HUES64 (cell line): ENCODE results near the gene POU2F3.
A peak's percentile ranks its signal among the peaks of the same experiment; 100 is the strongest.

Experiments used
- H3K27ac ChIP-seq: 2 replicates; pipeline ENCODE4 v1.7.0; 2013; ENCODE audit warnings: low read depth, low read length, inconsistent platforms
- H3K27me3 ChIP-seq: 2 replicates; pipeline ENCODE4 v1.6.1; 2013; ENCODE audit warnings: mild to moderate bottlenecking, low read length; ENCODE audit not compliant: insufficient read depth
- H3K36me3 ChIP-seq: 2 replicates; pipeline ENCODE4 v1.6.1; 2013; ENCODE audit warnings: mild to moderate bottlenecking, low read length; ENCODE audit not compliant: insufficient read depth
- H3K4me1 ChIP-seq: 2 replicates; pipeline ENCODE4 v1.6.1; 2013; ENCODE audit warnings: mild to moderate bottlenecking, low read length, moderate library complexity; ENCODE audit not compliant: insufficient read depth
- H3K4me3 ChIP-seq: 2 replicates; pipeline ENCODE4 v1.5.1; 2013; ENCODE audit warnings: mild to moderate bottlenecking, low read length, moderate library complexity
- H3K9ac ChIP-seq: 2 replicates; pipeline ENCODE4 v1.6.1; 2013; ENCODE audit warnings: mild to moderate bottlenecking, low read depth, low read length
- H3K9me3 ChIP-seq: 2 replicates; pipeline ENCODE4 v1.6.1; 2013; ENCODE audit warnings: low read depth, low read length; ENCODE audit not compliant: insufficient read depth
- WGBS: fragments of 150-250, 120-280 bp; methylation state at CpG from one replicate; pipeline ENCODE4 v1.1.7; 2013; ENCODE audit warnings: missing lambda C conversion rate; 5-methylcytosine and 5-hydroxymethylcytosine counted together

Gene POU2F3

DNA sequence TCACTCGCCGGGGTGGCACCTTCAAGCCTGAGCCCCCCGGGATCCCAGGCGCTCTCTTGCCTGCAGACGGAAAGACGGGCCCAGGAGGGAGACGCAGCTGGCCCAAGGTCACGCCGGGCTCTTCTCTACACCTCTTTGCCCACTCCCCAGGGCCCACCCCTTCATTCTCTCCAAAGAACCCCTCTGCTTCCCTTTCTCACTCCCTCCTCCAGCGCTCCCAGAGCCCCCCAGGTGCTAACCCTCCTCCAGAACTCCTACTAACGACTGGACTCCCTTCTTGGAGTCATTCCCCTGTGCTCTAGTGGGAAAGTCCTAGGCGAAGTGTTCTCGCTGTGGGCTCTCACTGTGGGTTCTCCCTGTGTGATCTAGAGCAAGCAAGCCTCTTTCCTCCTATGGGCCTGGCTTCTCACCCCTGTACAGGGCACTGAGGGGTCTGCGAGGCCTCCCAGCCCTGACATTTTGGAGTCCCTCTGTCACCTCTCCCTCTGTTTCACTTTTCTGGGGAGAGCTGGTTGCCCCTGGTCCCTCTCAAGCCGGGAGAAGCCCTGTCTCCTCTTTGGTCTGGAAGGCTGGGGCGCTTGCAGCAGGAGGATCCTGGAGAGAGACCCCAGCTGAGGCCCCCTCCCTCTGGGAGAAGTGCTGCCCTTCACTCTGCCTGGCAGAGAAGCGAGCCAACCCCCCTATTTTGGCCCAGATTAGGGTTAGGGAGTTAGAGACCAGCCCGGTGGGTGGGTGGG lies 28.2 kb upstream of the POU2F3 start:
- Histone ChIP-seq H3K9ac (no peak overlapping the region), H3K27me3 (peaks cover 95% of the 10 kb centered on the region), H3K4me1 (peaks cover 17% of the 10 kb centered on the region), H3K36me3 (no peaks in the 10 kb centered on the region), H3K4me3 (peak overlapping the region; percentile 54), H3K27ac (no peak overlapping the region), H3K9me3 (no peaks in the 10 kb centered on the region)
- WGBS, result 4% methylated on average over 18 of the region's 18 CpGs

DNA sequence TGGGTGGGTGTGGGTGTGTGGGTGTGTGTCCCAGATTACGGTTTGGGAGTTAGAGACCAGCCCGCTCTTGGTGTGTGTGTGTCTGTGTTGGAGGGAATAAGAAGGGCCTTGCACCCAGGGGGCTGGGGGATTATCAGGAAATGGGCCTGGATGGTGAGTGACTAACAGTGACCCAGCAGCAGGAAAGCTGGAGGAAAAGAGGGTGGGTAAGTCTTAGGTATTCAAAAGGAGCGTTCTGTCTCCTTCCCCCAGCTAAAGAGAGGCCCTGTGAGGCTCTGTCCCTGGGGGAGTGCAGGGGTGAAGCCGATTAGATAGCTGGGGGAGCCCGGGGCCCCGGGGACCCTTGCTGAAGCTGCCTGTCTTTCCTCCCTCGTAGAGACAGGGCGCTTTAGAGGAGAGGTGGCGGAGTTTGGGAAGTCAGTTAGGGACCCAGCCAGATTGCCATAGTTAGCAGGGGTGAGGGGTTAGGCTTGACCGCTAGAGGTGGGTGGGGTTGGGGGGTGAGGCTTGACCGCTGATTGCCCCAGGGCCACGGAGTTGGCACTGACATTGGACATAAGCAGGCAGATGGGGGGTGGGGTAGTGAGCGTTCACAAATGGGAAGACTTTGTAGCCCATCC lies 27.6 kb upstream of the POU2F3 start:
- H3K9ac ChIP-seq, result no peak overlapping the region
- H3K4me3 ChIP-seq, result no peak overlapping the region; the same call in 1 of the 2 replicates
- H3K9me3 ChIP-seq, result no peaks in the 10 kb centered on the region
- H3K36me3 ChIP-seq, result no peaks in the 10 kb centered on the region
- H3K27ac ChIP-seq, result no peak overlapping the region
- peaks cover 95% of the 10 kb centered on the region for H3K27me3 ChIP-seq
- H3K4me1 ChIP-seq, result peaks cover 17% of the 10 kb centered on the region
- WGBS, result 11% methylated on average over 11 of the region's 13 CpGs

DNA sequence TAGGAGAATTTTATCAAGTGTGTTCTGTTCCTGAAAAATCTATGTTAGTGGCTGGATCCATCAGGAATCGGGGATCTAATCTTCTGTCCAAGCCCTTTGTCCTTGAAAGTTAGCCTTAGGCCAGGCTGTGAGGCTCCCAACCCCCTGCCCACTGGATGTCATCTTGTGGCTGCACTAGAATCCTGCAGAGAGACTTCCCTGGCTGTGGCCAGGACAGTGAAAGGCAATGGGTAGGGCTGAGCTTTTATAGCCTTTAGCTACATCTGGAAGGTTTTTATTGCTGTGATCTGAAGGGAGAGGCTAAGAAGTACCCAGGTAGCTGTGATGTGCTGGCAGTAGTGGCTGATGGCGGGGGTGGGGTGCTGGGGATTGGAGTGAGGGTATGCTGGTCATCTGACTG lies 27.0 kb upstream of the POU2F3 start:
- no peak overlapping the region for H3K27ac ChIP-seq
- WGBS, result 43% methylated on average over 2 of the region's 2 CpGs
- H3K4me1 ChIP-seq, result peaks cover 20% of the 10 kb centered on the region

DNA sequence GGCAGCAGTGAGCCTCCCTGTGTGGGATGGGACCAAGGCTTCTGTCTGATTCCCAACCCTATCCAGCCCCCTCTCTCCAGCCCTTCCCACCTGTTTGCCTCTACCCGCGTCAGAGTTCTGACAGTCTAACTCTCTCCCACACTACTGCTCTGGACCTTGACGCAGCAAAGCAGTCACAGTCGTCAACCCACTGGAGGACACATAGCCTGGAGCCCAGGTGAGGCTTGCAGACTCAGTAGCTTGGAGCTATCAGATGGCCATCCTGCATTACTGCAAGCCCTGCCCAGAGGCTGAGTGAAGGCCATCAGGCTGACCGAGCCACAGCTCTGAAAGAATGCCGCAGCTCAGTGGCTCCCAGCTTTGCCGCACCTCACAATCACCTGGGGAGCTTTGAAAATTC lies 25.4 kb upstream of the POU2F3 start:
- H3K9ac ChIP-seq, result no peak overlapping the region
- no peaks in the 10 kb centered on the region for H3K36me3 ChIP-seq
- peaks cover 24% of the 10 kb centered on the region for H3K4me1 ChIP-seq
- WGBS, result 89% methylated on average over 7 of the region's 7 CpGs
- peaks cover 88% of the 10 kb centered on the region for H3K27me3 ChIP-seq
- no peak overlapping the region for H3K4me3 ChIP-seq
- H3K9me3 ChIP-seq, result no peaks in the 10 kb centered on the region
- no peak overlapping the region for H3K27ac ChIP-seq

More for the DNA sequence above, 27.0 kb upstream of the POU2F3 start:
- Histone ChIP-seq H3K9ac (no peak overlapping the region), H3K9me3 (no peaks in the 10 kb centered on the region), H3K36me3 (no peaks in the 10 kb centered on the region), H3K4me3 (no peak overlapping the region), H3K27me3 (peaks cover 95% of the 10 kb centered on the region)

DNA sequence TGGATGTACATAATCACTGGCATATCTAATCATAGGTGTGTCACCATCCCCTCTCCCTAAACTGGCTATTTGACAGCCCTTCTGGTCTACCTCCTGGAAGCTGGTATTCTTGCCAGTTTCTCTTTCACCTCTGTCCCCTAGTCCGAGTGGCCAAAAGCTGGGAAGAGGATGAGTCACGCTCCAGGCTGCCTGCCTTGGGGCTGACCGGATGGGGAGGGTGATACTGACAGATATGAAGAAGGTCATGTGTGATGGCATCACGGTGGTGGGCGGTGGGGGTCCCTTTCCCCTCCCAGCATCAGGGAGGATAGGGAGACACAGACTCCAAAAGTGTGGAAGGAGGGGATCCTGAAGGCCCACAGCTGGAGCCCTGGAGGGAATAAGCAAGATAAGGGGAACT lies 24.3 kb upstream of the POU2F3 start:
- H3K27ac ChIP-seq, result no peak overlapping the region
- WGBS, result 78% methylated on average over 5 of the region's 5 CpGs
- peaks cover 88% of the 10 kb centered on the region for H3K27me3 ChIP-seq
- H3K9ac ChIP-seq, result no peak overlapping the region
- peaks cover 18% of the 10 kb centered on the region for H3K4me1 ChIP-seq
- H3K4me3 ChIP-seq, result no peak overlapping the region
- H3K36me3 ChIP-seq, result no peaks in the 10 kb centered on the region
- no peaks in the 10 kb centered on the region for H3K9me3 ChIP-seq

DNA sequence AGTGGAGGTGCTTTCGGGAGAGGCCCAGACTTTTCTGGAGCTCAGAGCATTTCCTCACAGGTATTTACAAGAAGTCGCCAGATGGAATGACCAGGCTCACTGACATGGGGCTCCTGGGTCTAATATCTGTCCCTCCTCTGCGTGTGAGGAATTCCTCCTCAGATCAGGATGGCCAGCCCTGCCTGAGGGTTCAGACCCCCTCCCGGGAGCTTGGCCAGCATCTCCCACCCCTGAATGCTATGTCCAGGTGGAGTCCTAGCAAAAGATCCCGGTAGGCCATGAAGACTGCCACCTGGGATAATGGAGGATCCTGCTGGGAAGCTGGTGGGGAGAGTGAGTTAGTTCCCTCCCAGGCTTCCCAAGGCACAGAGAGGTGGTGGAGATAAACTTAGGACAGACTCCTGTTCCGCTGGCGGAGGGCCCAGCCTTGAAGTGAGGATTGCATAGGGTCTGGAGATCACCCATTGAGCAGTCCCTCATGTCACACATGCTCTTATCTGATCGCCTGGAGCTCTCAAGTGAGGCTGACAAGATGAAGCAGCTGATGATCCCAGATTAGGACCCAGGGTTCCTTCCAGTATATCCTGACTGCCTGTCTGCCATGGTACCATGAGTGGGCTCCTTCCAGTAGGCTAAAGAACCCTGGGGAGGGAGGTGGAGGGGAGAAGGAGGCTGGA lies 23.4 kb upstream of the POU2F3 start:
- peaks cover 86% of the 10 kb centered on the region for H3K27me3 ChIP-seq

DNA sequence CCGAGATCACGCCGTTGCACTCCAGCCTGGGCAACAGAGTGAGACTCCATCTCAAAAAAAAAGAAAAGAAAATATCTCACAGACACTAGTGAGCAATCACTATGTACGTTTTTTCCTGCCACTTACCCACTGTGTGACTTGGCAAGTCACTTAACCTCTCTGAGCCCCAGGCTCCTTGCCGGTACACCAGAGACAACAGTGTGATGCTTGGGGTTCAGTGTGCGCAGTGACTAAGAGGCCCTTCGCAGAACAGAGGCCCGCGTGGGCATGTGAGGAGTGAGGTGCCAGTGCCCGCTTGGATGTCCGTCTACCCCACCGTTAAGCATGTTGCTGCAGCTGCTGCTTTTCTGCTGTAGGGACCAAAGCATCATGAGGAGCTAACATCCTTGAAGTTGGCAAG lies 22.4 kb upstream of the POU2F3 start:
- Histone ChIP-seq H3K9ac (no peak overlapping the region), H3K36me3 (no peaks in the 10 kb centered on the region), H3K4me1 (peaks cover 18% of the 10 kb centered on the region), H3K9me3 (no peaks in the 10 kb centered on the region), H3K27me3 (peaks cover 77% of the 10 kb centered on the region), H3K4me3 (no peak overlapping the region), H3K27ac (no peak overlapping the region)
- WGBS, result 90% methylated on average over 12 of the region's 12 CpGs

More for the DNA sequence above, 23.4 kb upstream of the POU2F3 start:
- 82% methylated on average over 8 of the region's 8 CpGs for WGBS
- Histone ChIP-seq H3K4me3 (no peak overlapping the region), H3K27ac (no peak overlapping the region), H3K9ac (no peak overlapping the region), H3K4me1 (peaks cover 18% of the 10 kb centered on the region), H3K36me3 (no peaks in the 10 kb centered on the region), H3K9me3 (no peaks in the 10 kb centered on the region)

DNA sequence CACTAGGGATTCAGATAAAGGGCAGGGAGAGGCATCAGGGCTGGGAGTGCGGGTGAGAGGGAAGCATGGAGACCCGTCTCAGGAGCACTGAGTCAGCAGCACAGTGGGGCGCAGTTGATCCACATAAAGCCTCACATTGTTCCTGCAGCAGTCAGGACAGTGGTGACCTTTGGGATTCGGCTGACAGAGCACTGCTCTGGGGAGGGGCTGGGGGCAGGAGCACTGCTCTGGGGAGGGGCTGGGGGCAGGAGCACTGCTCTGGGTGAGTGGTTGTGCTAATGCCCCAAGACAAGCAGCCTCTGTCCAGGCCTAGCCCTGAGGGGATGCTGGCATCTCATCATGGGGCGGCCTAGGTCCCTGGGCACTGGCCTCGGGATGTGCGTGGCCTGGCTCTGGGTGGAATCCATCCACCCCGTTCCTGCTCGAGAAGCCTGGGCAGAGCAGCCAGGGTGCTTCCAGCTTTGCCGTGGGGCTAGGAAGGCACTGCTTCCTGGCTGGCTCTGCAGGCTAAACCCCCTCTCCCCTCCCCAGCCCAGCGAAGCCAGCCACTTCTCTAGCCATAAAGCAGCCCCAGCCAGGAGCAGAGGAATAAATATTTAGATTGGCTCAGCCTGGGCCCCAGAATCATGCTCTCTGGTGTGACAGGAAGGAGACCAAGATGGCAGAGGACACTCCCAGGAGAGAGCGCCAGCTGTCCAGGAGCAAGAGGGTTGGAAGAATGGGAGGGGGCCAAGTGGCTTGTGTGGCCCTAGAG lies 21.8 kb upstream of the POU2F3 start:
- H3K36me3 ChIP-seq, result no peaks in the 10 kb centered on the region
- no peak overlapping the region for H3K4me3 ChIP-seq
- no peak overlapping the region for H3K9ac ChIP-seq
- no peaks in the 10 kb centered on the region for H3K9me3 ChIP-seq
- peaks cover 12% of the 10 kb centered on the region for H3K4me1 ChIP-seq
- no peak overlapping the region for H3K27ac ChIP-seq
- 61% methylated on average over 11 of the region's 12 CpGs for WGBS
- H3K27me3 ChIP-seq, result peaks cover 72% of the 10 kb centered on the region

DNA sequence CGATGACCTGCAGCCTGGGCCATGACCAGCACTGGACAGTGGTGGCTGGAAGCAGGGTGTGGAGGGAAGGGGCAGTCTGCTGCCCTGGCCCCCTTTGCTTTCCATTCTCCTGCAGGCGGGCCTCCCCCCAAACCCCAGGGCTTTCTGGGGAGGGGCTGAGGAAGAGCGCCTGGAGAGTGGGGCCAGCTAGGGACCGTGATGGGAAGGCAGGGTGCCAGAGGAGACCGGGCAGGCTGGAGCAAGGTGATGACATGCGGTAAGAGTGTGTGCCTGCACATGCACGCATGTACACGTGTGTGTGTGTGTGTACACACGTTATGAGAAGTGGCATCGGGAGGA lies 21.3 kb upstream of the POU2F3 start:
- 88% methylated on average over 10 of the region's 10 CpGs for WGBS
- Histone ChIP-seq H3K27me3 (peaks cover 71% of the 10 kb centered on the region), H3K9ac (no peak overlapping the region)

DNA sequence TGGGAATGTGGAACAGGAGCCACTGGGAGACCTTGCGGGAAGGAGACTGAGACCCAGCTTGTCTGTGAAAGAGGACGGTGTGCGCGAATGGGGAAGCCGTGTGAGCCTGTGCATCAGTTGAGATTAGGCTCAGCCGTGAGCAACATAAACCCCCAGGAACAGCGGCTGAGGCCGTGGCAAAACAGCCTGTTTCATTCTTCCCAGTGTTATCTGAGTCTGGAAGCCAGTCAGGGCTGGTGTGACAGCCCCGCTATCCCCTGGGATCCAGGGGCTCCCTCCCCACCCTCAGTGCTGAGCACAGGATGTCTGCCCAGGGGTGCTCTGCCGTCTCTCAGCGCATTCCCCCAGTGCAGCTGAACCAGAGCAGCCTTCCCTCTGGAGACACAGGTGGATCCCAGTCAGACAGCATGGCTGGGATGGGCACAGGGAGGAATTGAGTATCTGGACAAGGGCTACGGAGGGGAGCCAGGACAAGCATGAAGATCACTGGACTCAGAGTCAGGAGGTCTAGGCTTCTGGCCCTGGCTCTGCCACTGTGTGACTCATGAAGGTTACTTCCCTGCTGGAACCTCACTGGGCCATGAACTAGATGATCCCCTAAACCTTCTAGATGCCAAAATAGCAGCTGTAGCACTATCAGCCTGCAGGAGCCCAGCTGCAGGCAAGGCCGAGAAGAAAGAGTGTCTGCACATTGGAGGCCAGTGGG lies 20.6 kb upstream of the POU2F3 start:
- H3K27ac ChIP-seq, result no peak overlapping the region
- H3K9me3 ChIP-seq, result no peaks in the 10 kb centered on the region
- WGBS, result 87% methylated on average over 13 of the region's 13 CpGs
- no peak overlapping the region for H3K9ac ChIP-seq
- peaks cover 9% of the 10 kb centered on the region; the same call in 1 of the 2 replicates for H3K4me1 ChIP-seq
- H3K36me3 ChIP-seq, result no peaks in the 10 kb centered on the region
- H3K27me3 ChIP-seq, result peaks cover 69% of the 10 kb centered on the region
- no peak overlapping the region for H3K4me3 ChIP-seq

More for the DNA sequence above, 21.3 kb upstream of the POU2F3 start:
- Histone ChIP-seq H3K27ac (no peak overlapping the region), H3K36me3 (no peaks in the 10 kb centered on the region), H3K4me1 (peaks cover 9% of the 10 kb centered on the region; the same call in 1 of the 2 replicates), H3K4me3 (no peak overlapping the region), H3K9me3 (no peaks in the 10 kb centered on the region)
